HG02852 (cell line): ENCODE results near the gene DGCR8.

Source experiments
- ATAC-seq: cut with Tn5 transposase; IDR thresholded peaks from one replicate; pipeline ENCODE4 v1.9.1; 2021; ENCODE audit warnings: mild to moderate bottlenecking, moderate library complexity; ENCODE audit not compliant: unreplicated experiment

DGCR8 gene

DNA sequence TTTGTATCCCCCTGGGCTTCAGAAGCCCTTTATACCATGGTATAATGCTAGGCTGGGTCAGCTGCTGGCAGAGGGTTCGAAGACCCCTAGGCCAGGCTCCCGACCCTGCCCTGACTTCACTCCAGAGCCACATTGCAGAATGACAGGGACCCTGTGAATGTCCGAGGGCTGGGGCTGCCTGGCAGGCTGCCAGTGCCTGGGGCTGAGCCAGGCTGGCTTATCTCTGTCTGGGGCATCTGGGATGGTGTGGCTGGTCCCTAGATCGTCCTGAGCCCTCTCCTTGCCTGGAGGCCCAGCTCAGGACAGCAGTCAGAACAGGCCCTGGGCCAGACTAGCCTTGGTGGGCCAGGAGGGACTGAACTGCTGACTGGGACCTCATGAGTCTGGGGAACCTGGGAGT, 55.2 kb downstream of the DGCR8 start:
- ATAC-seq: no peak

DNA sequence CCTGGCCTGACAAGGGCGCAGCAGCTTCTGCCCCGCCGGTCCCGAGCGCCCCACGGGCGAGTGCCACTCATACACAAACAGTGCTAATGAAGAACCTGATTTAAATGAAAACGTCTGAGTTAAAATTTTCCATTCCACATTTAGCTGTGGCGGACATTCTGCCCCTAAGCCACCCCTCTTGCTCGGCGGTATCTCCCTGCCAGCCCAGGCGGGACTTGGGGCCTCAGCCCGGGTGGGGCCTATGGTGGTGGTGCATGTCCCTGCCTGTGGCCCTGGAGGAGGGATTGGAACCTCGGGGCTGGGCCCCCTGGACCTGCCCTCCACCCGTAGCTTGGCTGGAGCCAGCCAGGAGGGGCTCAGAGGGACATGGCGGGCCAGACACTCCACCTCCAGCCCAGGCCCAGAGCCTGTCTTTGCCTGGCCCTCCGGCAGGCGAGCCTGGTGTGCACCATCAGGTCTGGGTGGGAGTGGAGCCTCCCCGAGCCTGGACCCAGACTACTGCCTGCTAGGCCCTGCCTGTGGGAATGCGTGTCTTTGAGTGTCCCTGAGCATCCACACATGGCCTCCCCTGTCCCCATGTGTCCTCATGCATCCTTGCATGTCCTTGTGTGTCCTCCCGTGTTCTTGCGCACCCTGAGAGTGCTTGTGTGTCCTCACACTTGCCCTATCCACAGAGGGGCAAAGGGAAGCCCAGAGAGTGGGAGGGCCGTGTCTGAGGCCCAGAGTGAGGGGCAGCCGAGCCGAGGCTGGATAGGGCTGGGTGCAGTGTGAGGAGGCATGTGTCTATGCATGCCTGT, 56.0 kb downstream of the DGCR8 start:
- no peak for ATAC-seq

DNA sequence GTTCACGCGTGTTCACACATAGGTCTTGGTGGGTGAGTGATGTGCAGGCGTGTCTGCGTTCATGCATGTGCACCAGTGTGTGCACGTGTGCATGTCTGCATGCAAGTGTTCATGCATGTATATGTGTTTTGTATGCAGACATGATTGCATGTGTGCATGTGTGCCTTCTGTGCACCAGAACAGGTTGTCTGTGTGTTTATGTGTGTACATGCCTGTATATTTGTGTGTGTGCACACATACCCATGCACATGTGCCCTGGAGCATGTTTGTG, 56.5 kb downstream of the DGCR8 start:
- ATAC-seq: no peak

DNA sequence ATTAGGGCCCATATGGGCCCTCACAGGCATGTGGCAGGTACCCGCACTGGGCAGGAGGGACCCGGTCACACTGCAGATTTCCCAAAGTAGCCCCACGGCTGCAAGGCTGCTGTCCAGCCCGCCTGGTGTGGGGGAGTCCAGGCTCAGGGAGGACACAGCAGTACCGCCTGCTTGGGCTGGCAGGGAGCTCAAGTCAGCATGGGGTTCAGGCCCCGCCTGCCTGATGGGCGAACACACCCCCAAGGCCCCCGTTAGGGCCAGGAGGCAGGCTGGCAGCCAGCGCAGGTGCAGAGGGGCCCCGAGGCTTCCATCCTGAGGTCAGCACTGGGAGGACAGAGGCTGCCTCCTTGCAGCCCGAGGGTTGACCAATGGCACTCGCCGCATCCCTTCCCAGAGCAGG, 57.1 kb downstream of the DGCR8 start:
- ATAC-seq: no peak

DNA sequence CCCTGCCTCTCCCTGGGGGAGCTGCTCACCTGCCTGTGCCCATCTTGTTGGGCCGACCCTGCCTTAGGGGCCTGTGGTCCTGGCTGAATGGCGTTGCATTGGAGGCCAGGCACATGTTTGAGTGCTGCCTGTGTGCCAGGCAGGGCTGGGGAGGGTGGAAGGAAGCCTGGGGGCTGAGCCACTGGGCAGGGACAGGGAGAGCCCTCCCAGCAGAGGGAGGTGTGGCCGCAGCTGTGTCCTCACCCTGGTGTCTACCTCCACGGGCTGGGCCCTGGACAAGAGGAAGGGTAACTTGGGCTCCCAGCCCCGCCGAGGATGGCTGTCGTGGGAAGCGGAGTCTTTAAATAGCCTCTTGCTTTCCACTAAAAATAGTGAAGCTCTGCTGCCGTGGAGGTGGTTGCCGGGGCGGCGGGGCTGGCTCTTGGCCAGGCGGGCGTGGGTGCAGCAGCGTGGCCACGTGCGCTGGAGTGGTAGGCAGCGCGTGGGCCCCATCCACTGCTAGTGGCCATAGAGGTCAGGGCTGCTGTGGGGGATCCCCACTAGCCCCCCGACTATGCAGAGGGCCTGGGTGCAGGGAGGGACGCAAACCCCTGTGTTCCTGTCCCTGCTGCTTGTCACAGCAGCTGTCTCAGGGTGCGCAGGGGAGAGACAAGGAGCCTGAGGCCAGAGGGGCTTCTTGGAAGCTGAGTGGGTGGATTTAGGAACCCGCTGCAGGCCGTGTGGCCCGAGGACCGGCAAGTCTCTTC, 57.8 kb downstream of the DGCR8 start:
- no peak for ATAC-seq

DNA sequence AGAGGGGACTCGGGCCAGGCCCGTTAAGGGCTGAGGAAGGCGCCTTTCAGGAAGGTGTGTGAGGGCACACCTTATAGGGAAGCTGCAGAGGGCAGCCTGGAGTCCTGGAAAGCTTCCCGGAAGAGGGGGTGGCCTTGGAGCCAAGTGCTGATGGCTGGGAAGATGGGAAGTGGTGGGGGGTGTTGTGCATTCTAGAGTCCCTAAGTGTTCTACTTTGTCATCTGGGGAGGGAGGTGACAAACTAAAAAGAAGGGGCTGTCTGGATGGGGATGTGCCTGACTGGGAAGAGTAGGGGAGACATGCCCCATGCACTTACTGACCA, 58.3 kb downstream of the DGCR8 start:
- no peak for ATAC-seq

DNA sequence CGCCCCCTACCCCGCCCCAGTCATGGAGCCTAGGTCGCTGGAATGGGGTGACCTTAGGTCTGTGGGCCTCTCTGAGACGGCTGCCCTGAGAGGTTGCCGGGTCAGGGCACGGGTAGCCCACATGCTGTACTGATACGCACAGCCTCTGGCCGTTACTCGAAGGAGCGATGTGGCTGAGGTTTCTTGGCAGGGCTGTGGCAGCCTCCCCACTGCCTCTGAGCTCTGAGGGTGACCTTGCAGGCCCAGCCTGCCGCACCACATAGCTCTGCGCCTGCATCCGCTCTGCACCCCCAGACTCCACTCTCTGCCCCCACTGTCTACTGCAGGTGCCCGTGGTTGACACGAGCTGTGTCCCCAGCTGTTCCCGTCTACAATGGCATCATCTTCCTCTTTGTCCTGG, 58.8 kb downstream of the DGCR8 start:
- ATAC-seq: no peak

DNA sequence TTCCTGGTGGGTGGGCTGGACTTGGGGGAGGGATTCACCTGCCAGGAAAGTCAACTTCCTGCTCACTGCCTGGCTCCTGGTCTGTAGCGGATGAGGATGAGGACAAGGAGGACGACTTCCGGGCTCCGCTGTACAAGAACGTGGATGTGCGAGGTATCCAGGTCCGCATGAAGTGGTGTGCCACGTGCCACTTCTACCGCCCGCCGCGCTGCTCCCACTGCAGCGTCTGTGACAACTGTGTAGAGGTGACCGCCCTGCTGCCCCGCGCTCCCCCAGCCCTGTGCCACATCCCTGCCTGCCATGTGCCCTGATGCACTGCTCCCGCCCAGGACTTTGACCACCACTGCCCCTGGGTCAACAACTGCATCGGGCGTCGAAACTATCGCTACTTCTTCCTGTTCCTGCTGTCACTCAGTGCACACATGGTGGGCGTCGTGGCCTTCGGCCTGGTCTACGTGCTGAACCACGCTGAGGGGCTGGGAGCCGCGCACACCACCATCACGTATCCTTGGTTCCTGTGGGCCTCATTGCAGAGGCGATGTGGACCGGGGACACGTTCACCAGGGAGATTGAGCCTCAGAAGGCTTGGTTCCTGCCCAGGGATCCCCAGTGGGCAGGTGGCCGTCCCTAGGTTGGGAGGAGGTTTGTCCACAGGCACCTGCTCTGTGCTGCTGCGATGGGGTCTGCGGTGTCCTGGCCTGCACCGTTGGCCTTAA, 59.5 kb downstream of the DGCR8 start:
- ATAC-seq: no peak

DNA sequence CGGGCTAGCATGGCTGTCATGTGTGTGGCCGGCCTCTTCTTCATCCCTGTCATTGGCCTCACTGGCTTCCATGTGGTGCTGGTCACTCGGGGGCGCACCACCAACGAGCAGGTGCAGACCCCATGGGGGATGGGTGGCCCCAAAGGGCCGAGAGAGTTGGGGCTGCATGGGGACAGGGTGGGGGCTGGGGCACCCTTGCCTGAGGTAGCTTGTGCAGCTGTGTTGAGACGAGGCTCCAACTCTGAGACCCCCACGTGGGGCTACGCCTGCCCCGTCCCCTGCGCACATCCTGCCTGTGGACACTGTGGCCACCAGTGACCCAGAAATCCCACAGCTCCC, 60.0 kb downstream of the DGCR8 start:
- ATAC-seq: no peak

DNA sequence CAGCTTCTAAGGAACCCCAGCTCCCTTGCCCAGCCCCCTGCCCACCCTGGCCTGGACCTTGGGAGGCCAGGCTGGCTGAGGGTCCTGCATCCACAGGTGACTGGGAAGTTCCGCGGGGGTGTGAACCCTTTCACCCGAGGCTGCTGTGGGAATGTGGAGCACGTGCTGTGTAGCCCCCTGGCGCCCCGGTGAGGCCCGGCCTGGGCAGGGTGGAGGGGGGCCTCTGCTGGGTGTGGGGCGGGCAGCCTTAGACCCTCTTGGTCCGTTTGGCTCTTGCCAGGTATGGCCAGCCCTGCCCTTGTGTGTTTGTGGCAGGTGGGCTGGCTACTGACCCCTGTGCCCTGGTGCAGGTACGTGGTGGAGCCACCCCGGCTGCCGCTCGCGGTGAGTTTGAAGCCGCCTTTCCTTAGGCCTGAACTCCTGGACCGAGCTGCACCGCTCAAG, 60.5 kb downstream of the DGCR8 start:
- ATAC-seq: no peak

DNA sequence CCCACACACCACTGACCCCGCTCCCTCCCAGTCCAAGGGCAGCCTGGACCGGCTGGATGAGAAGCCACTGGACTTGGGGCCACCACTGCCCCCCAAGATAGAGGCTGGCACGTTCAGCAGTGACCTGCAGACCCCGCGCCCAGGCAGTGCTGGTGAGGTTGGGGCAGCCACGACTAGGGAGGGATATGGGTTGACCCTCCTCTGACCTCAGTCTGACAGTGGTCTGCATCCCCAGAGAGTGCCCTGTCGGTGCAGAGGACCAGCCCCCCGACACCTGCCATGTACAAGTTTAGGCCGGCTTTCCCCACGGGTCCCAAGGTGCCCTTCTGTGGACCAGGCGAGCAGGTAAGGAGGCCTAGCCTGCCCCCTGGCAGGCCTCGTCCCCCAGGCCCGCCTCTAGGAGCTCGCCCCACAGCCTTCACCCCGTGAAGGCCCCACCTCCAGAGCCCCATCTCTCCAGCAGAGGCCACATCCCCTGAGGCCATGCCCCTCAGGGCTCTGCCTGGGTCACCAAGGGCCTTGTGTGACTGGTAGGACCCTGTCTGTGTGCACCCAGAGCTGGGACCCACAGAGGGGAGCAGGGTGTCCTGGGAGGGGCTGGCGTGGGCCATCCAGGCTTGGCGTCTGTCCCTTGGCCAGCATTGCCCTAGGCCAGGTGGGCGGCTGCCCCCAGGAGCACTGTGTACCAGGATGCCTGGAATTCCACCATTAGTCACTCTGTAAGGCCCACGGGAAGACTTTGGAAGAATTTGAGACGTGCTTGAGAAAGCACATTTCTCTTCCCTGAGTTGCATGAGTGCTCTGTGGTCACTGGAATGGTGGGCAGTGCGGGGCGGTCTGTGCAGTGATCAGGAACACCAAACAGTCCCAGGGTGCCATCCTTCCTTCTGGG, 61.4 kb downstream of the DGCR8 start:
- no peak for ATAC-seq

DNA sequence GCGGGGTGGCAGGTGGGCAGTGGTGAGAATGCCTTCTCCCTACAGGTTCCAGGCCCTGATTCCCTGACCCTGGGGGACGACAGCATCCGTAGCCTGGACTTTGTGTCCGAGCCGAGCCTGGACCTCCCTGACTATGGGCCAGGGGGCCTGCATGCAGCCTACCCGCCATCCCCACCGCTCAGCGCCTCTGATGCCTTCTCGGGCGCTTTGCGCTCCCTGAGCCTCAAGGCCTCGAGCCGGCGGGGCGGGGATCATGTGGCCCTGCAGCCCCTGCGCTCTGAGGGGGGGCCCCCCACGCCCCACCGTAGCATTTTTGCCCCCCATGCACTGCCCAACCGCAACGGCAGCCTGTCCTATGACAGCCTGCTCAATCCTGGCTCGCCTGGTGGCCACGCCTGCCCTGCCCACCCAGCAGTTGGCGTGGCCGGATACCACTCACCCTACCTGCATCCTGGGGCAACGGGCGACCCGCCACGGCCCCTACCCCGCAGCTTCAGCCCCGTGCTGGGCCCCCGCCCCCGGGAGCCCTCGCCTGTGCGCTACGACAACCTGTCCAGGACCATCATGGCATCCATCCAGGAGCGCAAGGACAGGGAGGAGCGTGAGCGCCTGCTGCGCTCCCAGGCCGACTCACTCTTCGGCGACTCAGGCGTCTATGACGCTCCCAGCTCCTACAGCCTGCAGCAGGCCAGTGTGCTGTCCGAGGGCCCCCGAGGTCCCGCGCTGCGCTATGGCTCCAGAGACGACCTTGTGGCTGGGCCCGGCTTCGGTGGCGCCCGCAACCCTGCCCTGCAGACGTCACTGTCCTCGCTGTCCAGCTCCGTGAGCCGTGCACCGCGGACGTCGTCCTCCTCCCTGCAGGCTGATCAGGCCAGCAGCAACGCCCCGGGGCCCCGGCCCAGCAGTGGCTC, 62.9 kb downstream of the DGCR8 start:
- no peak for ATAC-seq

DNA sequence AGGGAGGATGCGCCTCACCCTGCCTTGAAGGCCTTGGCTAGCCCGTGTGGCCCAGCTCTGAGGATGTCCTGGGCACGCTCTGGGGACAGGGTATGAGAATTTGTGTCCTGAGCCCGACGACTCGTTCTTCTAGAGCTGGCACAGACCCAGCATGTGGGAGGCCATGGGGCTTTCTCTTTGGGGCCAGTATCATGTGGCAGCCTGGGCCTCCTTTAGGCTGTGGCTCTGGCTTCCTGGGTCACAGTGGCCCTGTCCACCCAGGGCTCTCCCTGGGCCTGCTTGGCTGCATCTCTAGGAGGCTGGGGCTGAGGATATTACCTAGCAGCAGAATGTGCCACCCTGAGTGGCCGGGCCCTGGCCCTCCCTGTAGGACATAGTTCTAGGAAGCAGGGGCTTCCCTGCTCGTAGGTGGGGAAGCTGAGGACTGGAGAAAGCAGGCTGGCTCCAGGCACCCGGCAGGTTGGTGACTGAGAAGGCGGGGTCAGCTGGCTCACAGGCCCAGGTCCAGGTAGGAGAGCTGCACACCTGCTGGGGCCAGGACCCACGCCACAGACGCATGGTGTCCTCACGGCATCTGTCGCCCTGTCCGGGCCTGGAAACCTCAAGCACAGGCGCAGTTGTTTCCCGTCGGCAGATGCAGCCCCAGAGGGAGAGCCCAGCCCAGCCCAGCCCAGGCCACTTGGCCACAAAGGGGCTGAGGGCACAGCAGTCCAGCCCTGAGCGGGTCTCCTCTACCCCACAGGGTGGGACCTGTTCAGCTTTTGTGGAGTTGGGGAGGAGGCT, 64.0 kb downstream of the DGCR8 start:
- no peak for ATAC-seq

DNA sequence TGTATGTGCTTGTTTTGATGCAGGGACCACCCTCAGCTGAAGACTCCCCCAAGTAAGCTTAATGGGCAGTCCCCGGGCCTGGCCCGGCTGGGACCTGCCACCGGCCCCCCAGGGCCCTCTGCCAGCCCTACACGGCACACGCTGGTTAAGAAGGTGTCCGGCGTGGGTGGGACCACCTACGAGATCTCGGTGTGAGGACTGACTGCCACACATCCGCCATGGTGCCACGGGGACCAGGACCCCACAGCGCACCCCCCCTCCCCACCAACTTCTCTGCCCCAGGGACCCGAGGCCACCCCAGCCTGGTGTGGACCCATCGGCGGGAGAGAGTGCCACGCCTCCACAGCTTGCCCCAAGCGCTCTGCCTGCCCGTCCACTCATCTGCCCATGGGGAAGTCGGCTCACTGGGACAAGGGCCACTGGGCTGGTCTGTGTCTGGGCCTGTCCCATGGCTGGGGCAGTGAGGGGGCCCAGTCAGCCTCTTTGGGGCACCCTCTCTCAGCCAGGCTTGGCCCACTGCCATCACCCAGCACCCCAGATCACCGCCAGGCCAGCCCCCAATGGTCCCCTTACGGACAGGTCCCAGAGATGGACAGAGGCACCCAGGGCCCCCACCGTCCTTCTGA, 65.3 kb downstream of the DGCR8 start:
- ATAC-seq: no peak

DNA sequence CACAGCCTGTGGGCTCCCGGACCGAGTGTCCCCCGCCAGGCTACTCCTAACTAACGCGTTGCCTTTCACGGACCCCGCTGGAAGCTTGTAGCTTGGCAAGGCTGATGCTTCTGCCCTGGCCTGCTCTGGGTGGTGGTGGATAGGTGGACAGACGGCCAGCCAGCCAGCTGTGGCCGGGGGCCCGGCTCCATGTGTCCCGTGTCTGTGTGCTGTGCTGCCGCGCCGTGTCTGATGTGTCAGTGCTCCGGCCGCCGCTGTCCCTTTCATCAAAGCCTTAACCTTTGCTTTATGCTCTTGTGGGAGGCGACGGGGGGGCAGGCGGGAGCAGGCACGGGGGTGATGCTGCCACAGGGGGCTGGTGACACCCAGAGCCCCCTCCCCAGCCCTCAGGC, 65.8 kb downstream of the DGCR8 start:
- no peak for ATAC-seq

DNA sequence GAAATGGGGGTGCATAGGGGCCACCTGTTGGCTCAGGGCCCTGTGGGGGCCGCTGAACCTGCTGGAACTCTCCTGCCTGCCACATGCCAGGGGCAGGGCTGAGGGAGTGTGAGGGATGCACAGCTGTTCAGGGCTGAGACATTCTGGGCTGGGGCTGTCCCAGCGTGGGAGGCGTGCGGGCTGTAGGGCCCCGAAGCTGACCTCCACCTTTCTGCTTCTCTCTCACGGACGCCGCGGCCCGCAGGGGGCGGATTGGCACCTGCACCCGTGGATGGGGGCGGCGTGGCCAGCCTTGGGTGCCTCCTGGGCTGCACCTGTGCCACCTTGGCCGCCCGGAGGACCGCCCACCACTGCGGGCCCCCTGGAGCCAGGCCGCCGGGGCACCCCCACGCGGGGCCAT, 66.7 kb downstream of the DGCR8 start:
- ATAC-seq: no peak

DNA sequence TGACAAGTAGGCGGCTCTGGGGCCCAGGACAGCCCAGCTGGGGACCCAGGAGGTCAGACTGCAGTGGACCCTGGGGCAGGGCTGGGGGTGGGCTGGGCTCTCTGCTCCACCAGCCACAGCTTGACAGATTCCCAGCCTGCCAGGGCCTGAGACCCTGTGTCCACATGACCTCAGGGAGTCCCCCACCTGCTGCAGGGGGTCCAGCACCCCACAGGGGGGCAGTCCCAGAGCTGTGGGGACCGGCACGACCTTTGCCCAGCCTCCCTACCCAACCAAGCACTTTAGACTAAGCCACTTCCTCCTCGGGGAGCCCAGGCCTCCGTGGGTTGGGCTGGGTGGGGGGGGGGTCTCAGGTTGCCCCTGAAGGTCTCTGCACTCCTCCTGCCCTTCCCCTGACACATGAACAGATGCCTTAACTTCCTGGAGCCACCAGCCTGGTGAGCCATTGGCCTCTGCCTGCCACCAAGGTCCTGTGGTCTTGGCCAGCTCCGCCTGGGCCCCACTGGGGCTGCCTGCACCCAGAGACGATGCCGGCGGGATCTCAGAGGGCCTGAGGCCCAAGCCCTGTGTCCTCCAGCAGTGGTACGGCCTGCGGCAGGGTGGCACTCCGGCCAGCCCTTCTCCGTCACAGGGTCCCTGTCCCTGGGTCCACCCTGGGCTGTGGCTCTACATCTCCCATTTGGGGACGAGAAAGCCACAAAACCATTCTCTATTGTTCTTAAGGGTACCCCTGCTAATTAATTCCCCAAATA, 67.4 kb downstream of the DGCR8 start:
- ATAC-seq: no peak

DNA sequence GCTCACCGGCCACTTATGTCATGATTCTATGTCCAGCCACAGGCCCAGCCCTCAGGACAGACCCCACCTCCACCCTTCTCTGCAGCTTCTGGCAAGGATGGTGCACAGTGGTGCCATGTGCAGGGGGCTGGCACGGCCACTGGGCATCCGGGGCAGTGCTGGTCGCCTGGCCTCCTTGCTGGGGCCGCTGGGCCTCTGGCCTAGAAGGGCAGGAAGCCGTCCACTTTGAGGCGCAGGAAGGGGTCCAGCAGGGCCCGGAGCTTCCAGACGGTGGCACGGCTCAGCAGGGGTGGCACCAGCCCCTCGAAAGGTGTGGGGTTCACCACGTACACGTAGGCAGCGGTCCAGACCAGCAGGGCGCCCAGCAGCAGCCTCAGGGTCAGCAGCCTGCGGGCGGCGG, 68.4 kb downstream of the DGCR8 start:
- ATAC-seq: no peak
